Measurements from ENCODE around the gene PIAS1.

DNA sequence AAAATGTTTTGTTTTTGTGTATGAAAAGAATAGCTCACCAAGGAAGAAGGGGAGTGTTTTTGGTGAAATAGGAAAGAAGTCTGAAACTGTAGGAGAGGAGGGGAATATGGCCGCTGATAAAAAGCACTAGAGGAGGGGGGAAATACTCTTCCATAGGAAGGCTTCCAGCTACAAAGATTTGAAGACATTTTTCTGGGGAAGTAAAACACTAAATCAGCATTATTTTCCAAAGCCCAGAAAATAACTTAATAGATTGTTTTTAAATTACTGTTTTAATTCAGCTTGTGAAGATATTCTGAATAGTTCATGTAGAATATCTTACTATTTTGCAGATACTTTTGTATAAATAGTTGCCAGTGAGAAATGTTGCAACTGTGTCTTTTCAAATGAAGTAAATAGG, 96.1 kb downstream of the PIAS1 start:
- TF ChIP-seq, protein P1, sequence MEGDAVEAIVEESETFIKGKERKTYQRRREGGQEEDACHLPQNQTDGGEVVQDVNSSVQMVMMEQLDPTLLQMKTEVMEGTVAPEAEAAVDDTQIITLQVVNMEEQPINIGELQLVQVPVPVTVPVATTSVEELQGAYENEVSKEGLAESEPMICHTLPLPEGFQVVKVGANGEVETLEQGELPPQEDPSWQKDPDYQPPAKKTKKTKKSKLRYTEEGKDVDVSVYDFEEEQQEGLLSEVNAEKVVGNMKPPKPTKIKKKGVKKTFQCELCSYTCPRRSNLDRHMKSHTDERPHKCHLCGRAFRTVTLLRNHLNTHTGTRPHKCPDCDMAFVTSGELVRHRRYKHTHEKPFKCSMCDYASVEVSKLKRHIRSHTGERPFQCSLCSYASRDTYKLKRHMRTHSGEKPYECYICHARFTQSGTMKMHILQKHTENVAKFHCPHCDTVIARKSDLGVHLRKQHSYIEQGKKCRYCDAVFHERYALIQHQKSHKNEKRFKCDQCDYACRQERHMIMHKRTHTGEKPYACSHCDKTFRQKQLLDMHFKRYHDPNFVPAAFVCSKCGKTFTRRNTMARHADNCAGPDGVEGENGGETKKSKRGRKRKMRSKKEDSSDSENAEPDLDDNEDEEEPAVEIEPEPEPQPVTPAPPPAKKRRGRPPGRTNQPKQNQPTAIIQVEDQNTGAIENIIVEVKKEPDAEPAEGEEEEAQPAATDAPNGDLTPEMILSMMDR (IDR thresholded peaks at IDR 0.05 in 2 of 3, conservative IDR thresholded peaks at IDR 0.05 in 1 of 3; ENCODE audit: borderline replicate concordance in 1 of 3, insufficient read depth in 1 of 3, low read depth in 2 of 3, low read length in 2 of 3) = no peak
- TF ChIP-seq, protein P2, sequence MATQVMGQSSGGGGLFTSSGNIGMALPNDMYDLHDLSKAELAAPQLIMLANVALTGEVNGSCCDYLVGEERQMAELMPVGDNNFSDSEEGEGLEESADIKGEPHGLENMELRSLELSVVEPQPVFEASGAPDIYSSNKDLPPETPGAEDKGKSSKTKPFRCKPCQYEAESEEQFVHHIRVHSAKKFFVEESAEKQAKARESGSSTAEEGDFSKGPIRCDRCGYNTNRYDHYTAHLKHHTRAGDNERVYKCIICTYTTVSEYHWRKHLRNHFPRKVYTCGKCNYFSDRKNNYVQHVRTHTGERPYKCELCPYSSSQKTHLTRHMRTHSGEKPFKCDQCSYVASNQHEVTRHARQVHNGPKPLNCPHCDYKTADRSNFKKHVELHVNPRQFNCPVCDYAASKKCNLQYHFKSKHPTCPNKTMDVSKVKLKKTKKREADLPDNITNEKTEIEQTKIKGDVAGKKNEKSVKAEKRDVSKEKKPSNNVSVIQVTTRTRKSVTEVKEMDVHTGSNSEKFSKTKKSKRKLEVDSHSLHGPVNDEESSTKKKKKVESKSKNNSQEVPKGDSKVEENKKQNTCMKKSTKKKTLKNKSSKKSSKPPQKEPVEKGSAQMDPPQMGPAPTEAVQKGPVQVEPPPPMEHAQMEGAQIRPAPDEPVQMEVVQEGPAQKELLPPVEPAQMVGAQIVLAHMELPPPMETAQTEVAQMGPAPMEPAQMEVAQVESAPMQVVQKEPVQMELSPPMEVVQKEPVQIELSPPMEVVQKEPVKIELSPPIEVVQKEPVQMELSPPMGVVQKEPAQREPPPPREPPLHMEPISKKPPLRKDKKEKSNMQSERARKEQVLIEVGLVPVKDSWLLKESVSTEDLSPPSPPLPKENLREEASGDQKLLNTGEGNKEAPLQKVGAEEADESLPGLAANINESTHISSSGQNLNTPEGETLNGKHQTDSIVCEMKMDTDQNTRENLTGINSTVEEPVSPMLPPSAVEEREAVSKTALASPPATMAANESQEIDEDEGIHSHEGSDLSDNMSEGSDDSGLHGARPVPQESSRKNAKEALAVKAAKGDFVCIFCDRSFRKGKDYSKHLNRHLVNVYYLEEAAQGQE (IDR thresholded peaks at IDR 0.05; ENCODE audit: low read depth) = no peak
- TF ChIP-seq ZNF274 (IDR thresholded peaks at IDR 0.05; ENCODE audit: low read depth, low read length) (no peak), EZH2phosphoT487 (IDR thresholded peaks at IDR 0.05; ENCODE audit: borderline replicate concordance) (no peak), SP1 (IDR thresholded peaks at IDR 0.05; ENCODE audit: low read depth) (no peak), SRF (IDR thresholded peaks at IDR 0.05; ENCODE audit: low read depth) (no peak), POLR2A (IDR thresholded peaks at IDR 0.05; ENCODE audit: borderline replicate concordance, extremely low read depth, insufficient read depth, insufficient read length) (no peak), EZH2 (IDR thresholded peaks at IDR 0.05) (no peak)

Measured in HCT116 (cell line).